Heart right ventricle (tissue), 16 donors: Measurements from ENCODE around the gene EEPD1. TPM values are rescaled to one million over a fixed set of nuclear protein-coding genes. Genes with fewer than 3 reads are reported as not detected.

Experiments
- ATAC-seq, 8 donors: fragments of 200-7000 bp; cut with Tn5 transposase; one replicate each; pipeline ENCODE4 v1.9.1; 2020; ENCODE audit warnings: mild to moderate bottlenecking in 8 of 8, moderate library complexity in 8 of 8, moderate number of reproducible peaks in 1 of 8
- DNase-seq, 2 donors: peaks; one replicate each; pipeline ENCODE4 v3.0.0-alpha.2; 2020
- H3K27ac ChIP-seq, 10 donors: fragments of 200-600 bp; sonication (generic) in 2 of 10; one replicate each; pipeline versions ENCODE4 v1.5.0 to v1.8.0; 2020 to 2022; ENCODE audit warnings: mild to moderate bottlenecking in 3 of 10
- H3K27me3 ChIP-seq, 7 donors: fragments of 200-600 bp; one replicate each; pipeline ENCODE4 v1.8.0; 2021 to 2022; ENCODE audit warnings: mild to moderate bottlenecking in 2 of 7
- H3K36me3 ChIP-seq, 9 donors: fragments of 200-600 bp; sonication (generic) in 1 of 9; one replicate each; pipeline versions ENCODE4 v1.5.0 to v1.8.0; 2020 to 2022; ENCODE audit warnings: mild to moderate bottlenecking in 2 of 9
- H3K4me1 ChIP-seq, 9 donors: fragments of 200-600 bp; sonication (generic) in 1 of 9; one replicate each; pipeline versions ENCODE4 v1.5.0 to v1.8.0; 2020 to 2022; ENCODE audit warnings: mild to moderate bottlenecking in 4 of 9
- H3K4me3 ChIP-seq, 10 donors: fragments of 200-600 bp; sonication (generic) in 2 of 10; one replicate each; pipeline versions ENCODE4 v1.5.0 to v1.8.0; 2020 to 2022; ENCODE audit warnings: mild to moderate bottlenecking in 7 of 10, moderate library complexity in 2 of 10
- H3K9me3 ChIP-seq, 11 donors: fragments of 200-600 bp in 10 of 11; sonication (generic) in 2 of 11; one replicate each; pipeline versions ENCODE4 v1.5.0 to v1.8.0; 2013 to 2022; ENCODE audit warnings: mild to moderate bottlenecking in 2 of 11, control low read depth in 1 of 11, moderate library complexity in 1 of 11
- WGBS, 2 donors: extraction: QIAGEN DNeasy Blood & Tissue Kit; methylation state at CpG; one replicate each; pipeline ENCODE4 v1.1.7; 2013; ENCODE audit warnings: inconsistent platforms in 1 of 2; 5-methylcytosine and 5-hydroxymethylcytosine counted together
- intact Hi-C, 10 donors: fragments of 100-400 bp; cut with DNase I; formaldehyde crosslinking; loops; one replicate each; pipeline versions ENCODE4 v1.11.1 to v1.14.2; 2022
- polyA plus RNA-seq, 2 donors: library from polyadenylated mRNA; stranded (reverse); fragments of 200-250 nt; gene quantifications; one replicate each; pipeline ENCODE4 v1.2.3, GENCODE V29; 2013
- total RNA-seq, 10 donors: library from RNA; stranded (reverse); fragmentation: NEBNext Ultra II Directional in 3 of 10; extraction: Animal tissue kit (Norgen Biotek cat#: 25700) in 3 of 10; gene quantifications; one replicate each; pipeline versions ENCODE4 v1.2.1 to v1.2.4, GENCODE V29; 2021 to 2023
- TF ChIP-seq, protein P1 (sequence below), 9 donors: fragments of 200-600 bp; sonication (generic) in 2 of 9; IDR thresholded peaks; one replicate each; pipeline versions ENCODE4 v1.5.0 to v1.8.0; 2021 to 2022; ENCODE audit warnings: antibody characterized with exemption in 9 of 9, mild to moderate bottlenecking in 5 of 9, moderate library complexity in 1 of 9
- donor health status: Arrhythmogenic right ventricular cardiomyopathy.
- donor health status: ischemic (EF 13 %, LVEDD 7.1; RV severe dilation, severe dysfunction).
- donor health status: healthy with polysubstance abuse.
- donor health status: DM: no; HTN: yes; CAD: no.
- donor health status: DM: no; HTN: no; CAD: no.
- donor health status: ischemic (EF 25% LVEDD 6.9; RV normal size, moderate dysfunction).
- donor health status: ischemic (EF 25% LVEDD 5.7; RV mildly dilated, moderate dysfunction).
- donor health status: healthy.
- donor health status: DM: yes; HTN: yes; CAD: no.
- donor health status: Ischemic cardiomyopathy.
- donor health status: ischemic (EF 35%, LVEDD 5.7; RV mildly dilated, moderate dysfunction).
- donor health status: nonischemic (EF 11% LVEDD 7.7; RV severe dilation, severe dysfunction).
- donor health status: DM: yes; HTN: yes; CAD: no.
- donor health status: PGD.
- donor health status: ischemic (EF 29% LVEDD 5.4; RV normal size, mild dysfunction).
- donor health status: nonischemic (EF 23%, LVEDD 6.1; RV moderate dilation, normal function).

EEPD1 gene
- total and polyA plus RNA-seq, 12 donors = 6.1 to 15.2 (median 8.4) TPM

DNA sequence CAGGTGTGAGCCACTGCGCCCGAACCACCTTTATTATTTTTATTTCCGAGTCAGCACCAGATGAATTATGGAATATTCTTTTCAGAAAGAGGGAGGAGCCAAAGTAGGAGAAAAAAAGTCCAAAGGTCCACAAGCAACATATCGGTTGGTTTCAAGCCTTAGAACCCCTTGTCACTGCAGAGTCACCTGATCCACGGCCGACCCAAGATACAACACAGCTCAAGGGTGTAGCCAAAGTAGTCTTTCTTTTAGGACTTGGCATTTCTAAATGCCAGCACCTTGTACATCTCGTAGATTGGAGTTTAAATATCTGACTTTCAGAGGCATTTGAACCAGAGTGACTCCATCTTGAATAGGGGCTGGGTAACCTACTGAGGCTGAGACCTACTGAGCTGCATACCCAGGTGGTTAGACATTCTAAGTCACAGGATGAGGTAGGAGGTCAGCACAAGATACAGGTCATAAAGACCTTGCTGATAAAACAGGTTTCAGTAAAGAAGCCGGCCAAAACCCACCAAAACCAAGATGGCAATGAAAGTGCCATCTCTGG is 122.8 kb downstream of the EEPD1 start:
- intact Hi-C loops = loop anchor here in 3 of 10 donors (5.0 to 10.0 kb wide), 3 partner anchors 51 to 119 kb away; no protein-coding TSS in a partner anchor
- Histone ChIP-seq H3K4me1 (peaks cover 2 to 87% (median 65%) of the 10 kb centered on the region in 9 donors), H3K27me3 (no peaks in the 10 kb centered on the region), H3K36me3 (no peaks in the 10 kb centered on the region), H3K9me3 (no peaks in the 10 kb centered on the region), H3K4me3 (no peak overlapping the region), H3K27ac (peak overlapping the region in 9 of 10 donors; percentile 20 to 79 (median 57))
- TF ChIP-seq, protein P1, sequence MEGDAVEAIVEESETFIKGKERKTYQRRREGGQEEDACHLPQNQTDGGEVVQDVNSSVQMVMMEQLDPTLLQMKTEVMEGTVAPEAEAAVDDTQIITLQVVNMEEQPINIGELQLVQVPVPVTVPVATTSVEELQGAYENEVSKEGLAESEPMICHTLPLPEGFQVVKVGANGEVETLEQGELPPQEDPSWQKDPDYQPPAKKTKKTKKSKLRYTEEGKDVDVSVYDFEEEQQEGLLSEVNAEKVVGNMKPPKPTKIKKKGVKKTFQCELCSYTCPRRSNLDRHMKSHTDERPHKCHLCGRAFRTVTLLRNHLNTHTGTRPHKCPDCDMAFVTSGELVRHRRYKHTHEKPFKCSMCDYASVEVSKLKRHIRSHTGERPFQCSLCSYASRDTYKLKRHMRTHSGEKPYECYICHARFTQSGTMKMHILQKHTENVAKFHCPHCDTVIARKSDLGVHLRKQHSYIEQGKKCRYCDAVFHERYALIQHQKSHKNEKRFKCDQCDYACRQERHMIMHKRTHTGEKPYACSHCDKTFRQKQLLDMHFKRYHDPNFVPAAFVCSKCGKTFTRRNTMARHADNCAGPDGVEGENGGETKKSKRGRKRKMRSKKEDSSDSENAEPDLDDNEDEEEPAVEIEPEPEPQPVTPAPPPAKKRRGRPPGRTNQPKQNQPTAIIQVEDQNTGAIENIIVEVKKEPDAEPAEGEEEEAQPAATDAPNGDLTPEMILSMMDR (IDR thresholded peaks at IDR 0.05) = no peak
- ATAC-seq (no peak), DNase-seq (no peak)
- WGBS, 2 donors = 84 to 92% methylated on average over 8 of the region's 8 CpGs

- Histone ChIP-seq H3K27me3 (no peaks in the 10 kb centered on the region), H3K4me1 (peaks cover 2 to 96% (median 73%) of the 10 kb centered on the region in 9 donors), H3K9me3 (no peaks in the 10 kb centered on the region), H3K27ac (peak overlapping the region; percentile 5 to 79 (median 60)), H3K4me3 (no peak overlapping the region), H3K36me3 (no peaks in the 10 kb centered on the region)
- ATAC-seq = peak in 6 of 8 donors; percentile 5 to 79 (median 37)
- DNase-seq = no peak
- intact Hi-C loops = loop anchor here in 3 of 10 donors (5.0 to 10.0 kb wide), 3 partner anchors 52 to 119 kb away; no protein-coding TSS in a partner anchor
- TF ChIP-seq, protein P1 (IDR thresholded peaks at IDR 0.05) = no peak
- WGBS, 2 donors = 71 to 74% methylated on average over 7 of the region's 7 CpGs
Observed at GRCh38 chr7:36276428-36277248, 123.6 kb downstream of the EEPD1 start.

- Histone ChIP-seq H3K27me3 (no peaks in the 10 kb centered on the region), H3K36me3 (peaks cover 0 to 2% (median 0%) of the 10 kb centered on the region in 9 donors), H3K27ac (peak overlapping the region; percentile 5 to 79 (median 60)), H3K4me3 (no peak overlapping the region), H3K4me1 (peaks cover 2 to 100% (median 79%) of the 10 kb centered on the region in 9 donors), H3K9me3 (no peaks in the 10 kb centered on the region)
- ATAC-seq = peak in 3 of 8 donors; percentile 30 to 50 (median 32)
- DNase-seq = no peak
- intact Hi-C loops = loop anchor here in 3 of 10 donors (5.0 to 10.0 kb wide), 3 partner anchors 52 to 120 kb away; no protein-coding TSS in a partner anchor
- TF ChIP-seq, protein P1 (IDR thresholded peaks at IDR 0.05) = no peak
- WGBS, 2 donors = 69 to 76% methylated on average over 6 of the region's 6 CpGs
Observed at GRCh38 chr7:36277249-36277542, 124.1 kb downstream of the EEPD1 start.

- Histone ChIP-seq H3K36me3 (peaks cover 0 to 7% (median 0%) of the 10 kb centered on the region in 9 donors), H3K27me3 (no peaks in the 10 kb centered on the region), H3K4me1 (peaks cover 2 to 100% (median 82%) of the 10 kb centered on the region in 9 donors), H3K4me3 (no peak overlapping the region), H3K9me3 (no peaks in the 10 kb centered on the region), H3K27ac (peak overlapping the region in 6 of 10 donors; percentile 51 to 79 (median 66))
- TF ChIP-seq, protein P1 (IDR thresholded peaks at IDR 0.05) = no peak
- DNase-seq (no peak), ATAC-seq (no peak)
- WGBS, 2 donors = 72 to 74% methylated on average over 7 of the region's 7 CpGs
- intact Hi-C loops = loop anchor here in 3 of 10 donors (5.0 to 10.0 kb wide), 3 partner anchors 53 to 121 kb away; no protein-coding TSS in a partner anchor
Observed at GRCh38 chr7:36278069-36278619, 125.1 kb downstream of the EEPD1 start.
